ENCODE data around the gene STPG3. TPM values are rescaled to one million over a fixed set of nuclear protein-coding genes. Genes with fewer than 3 reads are reported as not detected.

STPG3 gene
- total and polyA plus RNA-seq, 9 of the 15 experiments (the other 6 are each of a cell fraction or from before 2014, with no cell fraction given), result not detected

DNA sequence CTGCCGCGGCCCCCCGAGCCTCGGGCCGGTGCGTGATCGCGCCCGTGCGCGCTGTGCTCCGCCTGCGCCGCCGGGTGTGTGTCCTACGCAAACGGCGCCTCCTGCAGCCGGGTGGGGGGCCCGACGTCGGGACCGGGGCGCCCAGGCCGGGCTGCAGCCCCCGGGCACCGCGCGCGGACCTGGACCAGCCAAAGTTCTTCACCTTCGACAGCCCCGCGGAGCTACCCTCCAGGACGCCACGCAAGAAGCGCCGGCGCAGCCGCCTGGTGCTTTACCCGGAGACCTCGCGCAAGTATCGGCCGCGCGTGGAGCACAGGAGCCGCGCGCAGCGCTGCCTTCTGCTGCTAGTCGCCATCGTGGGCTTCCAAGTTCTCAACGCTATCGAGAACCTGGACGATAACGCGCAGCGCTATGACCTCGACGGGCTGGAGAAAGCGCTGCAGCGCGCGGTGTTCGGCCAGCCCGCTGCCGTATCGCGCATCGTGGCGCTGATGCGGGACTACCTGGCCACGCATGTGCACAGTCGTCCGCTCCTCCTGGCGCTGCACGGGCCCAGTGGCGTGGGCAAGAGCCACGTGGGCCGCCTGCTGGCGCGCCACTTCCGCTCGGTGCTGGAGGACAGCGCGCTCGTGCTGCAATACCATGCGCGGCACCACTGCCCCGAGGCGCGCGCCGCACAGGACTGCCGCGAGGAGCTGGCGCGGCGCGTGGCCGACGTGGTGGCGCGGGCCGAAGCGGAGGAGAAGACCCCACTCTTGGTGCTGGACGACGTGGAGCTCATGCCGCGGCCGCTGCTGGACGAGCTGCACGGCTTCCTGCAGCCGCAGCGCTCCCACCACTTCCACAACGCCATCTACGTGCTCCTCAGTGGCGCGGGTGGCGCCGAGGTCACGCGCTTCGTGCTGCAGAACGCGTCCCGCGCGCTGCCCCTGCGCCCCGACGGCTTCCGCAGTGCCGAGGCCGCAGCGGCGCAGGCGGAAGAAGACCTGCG, 27.9 kb downstream of the STPG3 start (continued):
- TF ChIP-seq, protein P1, sequence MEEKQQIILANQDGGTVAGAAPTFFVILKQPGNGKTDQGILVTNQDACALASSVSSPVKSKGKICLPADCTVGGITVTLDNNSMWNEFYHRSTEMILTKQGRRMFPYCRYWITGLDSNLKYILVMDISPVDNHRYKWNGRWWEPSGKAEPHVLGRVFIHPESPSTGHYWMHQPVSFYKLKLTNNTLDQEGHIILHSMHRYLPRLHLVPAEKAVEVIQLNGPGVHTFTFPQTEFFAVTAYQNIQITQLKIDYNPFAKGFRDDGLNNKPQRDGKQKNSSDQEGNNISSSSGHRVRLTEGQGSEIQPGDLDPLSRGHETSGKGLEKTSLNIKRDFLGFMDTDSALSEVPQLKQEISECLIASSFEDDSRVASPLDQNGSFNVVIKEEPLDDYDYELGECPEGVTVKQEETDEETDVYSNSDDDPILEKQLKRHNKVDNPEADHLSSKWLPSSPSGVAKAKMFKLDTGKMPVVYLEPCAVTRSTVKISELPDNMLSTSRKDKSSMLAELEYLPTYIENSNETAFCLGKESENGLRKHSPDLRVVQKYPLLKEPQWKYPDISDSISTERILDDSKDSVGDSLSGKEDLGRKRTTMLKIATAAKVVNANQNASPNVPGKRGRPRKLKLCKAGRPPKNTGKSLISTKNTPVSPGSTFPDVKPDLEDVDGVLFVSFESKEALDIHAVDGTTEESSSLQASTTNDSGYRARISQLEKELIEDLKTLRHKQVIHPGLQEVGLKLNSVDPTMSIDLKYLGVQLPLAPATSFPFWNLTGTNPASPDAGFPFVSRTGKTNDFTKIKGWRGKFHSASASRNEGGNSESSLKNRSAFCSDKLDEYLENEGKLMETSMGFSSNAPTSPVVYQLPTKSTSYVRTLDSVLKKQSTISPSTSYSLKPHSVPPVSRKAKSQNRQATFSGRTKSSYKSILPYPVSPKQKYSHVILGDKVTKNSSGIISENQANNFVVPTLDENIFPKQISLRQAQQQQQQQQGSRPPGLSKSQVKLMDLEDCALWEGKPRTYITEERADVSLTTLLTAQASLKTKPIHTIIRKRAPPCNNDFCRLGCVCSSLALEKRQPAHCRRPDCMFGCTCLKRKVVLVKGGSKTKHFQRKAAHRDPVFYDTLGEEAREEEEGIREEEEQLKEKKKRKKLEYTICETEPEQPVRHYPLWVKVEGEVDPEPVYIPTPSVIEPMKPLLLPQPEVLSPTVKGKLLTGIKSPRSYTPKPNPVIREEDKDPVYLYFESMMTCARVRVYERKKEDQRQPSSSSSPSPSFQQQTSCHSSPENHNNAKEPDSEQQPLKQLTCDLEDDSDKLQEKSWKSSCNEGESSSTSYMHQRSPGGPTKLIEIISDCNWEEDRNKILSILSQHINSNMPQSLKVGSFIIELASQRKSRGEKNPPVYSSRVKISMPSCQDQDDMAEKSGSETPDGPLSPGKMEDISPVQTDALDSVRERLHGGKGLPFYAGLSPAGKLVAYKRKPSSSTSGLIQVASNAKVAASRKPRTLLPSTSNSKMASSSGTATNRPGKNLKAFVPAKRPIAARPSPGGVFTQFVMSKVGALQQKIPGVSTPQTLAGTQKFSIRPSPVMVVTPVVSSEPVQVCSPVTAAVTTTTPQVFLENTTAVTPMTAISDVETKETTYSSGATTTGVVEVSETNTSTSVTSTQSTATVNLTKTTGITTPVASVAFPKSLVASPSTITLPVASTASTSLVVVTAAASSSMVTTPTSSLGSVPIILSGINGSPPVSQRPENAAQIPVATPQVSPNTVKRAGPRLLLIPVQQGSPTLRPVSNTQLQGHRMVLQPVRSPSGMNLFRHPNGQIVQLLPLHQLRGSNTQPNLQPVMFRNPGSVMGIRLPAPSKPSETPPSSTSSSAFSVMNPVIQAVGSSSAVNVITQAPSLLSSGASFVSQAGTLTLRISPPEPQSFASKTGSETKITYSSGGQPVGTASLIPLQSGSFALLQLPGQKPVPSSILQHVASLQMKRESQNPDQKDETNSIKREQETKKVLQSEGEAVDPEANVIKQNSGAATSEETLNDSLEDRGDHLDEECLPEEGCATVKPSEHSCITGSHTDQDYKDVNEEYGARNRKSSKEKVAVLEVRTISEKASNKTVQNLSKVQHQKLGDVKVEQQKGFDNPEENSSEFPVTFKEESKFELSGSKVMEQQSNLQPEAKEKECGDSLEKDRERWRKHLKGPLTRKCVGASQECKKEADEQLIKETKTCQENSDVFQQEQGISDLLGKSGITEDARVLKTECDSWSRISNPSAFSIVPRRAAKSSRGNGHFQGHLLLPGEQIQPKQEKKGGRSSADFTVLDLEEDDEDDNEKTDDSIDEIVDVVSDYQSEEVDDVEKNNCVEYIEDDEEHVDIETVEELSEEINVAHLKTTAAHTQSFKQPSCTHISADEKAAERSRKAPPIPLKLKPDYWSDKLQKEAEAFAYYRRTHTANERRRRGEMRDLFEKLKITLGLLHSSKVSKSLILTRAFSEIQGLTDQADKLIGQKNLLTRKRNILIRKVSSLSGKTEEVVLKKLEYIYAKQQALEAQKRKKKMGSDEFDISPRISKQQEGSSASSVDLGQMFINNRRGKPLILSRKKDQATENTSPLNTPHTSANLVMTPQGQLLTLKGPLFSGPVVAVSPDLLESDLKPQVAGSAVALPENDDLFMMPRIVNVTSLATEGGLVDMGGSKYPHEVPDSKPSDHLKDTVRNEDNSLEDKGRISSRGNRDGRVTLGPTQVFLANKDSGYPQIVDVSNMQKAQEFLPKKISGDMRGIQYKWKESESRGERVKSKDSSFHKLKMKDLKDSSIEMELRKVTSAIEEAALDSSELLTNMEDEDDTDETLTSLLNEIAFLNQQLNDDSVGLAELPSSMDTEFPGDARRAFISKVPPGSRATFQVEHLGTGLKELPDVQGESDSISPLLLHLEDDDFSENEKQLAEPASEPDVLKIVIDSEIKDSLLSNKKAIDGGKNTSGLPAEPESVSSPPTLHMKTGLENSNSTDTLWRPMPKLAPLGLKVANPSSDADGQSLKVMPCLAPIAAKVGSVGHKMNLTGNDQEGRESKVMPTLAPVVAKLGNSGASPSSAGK (IDR thresholded peaks at IDR 0.05), result no peak
- 0 out of 2 replicates have a peak, but pooled peaks have one; percentile 12 for TF ChIP-seq SAFB (IDR thresholded peaks at IDR 0.05; ENCODE audit: borderline replicate concordance, low read depth, low read length)
- TF ChIP-seq CEBPB (tag; IDR thresholded peaks at IDR 0.05), result no peak
- TF ChIP-seq HNRNPL (IDR thresholded peaks at IDR 0.05; ENCODE audit: low read depth, low read length), result peak; percentile 71; the same call in 1 of the 2 replicates
- TF ChIP-seq, protein P2, sequence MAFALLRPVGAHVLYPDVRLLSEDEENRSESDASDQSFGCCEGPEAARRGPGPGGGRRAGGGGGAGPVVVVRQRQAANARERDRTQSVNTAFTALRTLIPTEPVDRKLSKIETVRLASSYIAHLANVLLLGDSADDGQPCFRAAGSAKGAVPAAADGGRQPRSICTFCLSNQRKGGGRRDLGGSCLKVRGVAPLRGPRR (CRISPR knock-in tag; IDR thresholded peaks at IDR 0.05), result no peak
- TF ChIP-seq ARNT (IDR thresholded peaks at IDR 0.05), result no peak
- TF ChIP-seq CSDE1 (IDR thresholded peaks at IDR 0.05), result no peak
- TF ChIP-seq, protein P3, sequence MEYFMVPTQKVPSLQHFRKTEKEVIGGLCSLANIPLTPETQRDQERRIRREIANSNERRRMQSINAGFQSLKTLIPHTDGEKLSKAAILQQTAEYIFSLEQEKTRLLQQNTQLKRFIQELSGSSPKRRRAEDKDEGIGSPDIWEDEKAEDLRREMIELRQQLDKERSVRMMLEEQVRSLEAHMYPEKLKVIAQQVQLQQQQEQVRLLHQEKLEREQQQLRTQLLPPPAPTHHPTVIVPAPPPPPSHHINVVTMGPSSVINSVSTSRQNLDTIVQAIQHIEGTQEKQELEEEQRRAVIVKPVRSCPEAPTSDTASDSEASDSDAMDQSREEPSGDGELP (CRISPR knock-in tag; IDR thresholded peaks at IDR 0.05; ENCODE audit: borderline replicate concordance), result no peak
- no peak for TF ChIP-seq PRPF4 (IDR thresholded peaks at IDR 0.05; ENCODE audit: insufficient read depth, low read depth, low read length, poor library complexity, severe bottlenecking)
- no peak for TF ChIP-seq FOXP4 (CRISPR knock-in tag; IDR thresholded peaks at IDR 0.05; ENCODE audit: borderline replicate concordance)
- no peak for TF ChIP-seq ZBED1 (IDR thresholded peaks at IDR 0.05)
